HG03135 (cell line): ENCODE results near the gene INPP5D.
"Not testable (repeated sequence)": the region's sequence is repeated elsewhere in the genome, so short reads cannot be mapped to it uniquely, and the experiment has no call there.

Experiments
- ATAC-seq: cut with Tn5 transposase; IDR thresholded peaks from one replicate; pipeline ENCODE4 v1.9.1; 2021; ENCODE audit warnings: mild to moderate bottlenecking, moderate library complexity; ENCODE audit not compliant: unreplicated experiment

The INPP5D gene

GRCh38 chr2:233164967-233165366 is 104.8 kb downstream of the INPP5D start:
- no peak for ATAC-seq

- ATAC-seq: no peak
Observed at GRCh38 chr2:233165543-233165894, 105.4 kb downstream of the INPP5D start.

GRCh38 chr2:233165895-233166661 is 105.9 kb downstream of the INPP5D start:
- no peak for ATAC-seq

- ATAC-seq: no peak
Observed at GRCh38 chr2:233168445-233168844, 108.3 kb downstream of the INPP5D start.

- no peak for ATAC-seq
Observed at GRCh38 chr2:233168919-233169318, 108.8 kb downstream of the INPP5D start.

- no peak for ATAC-seq
Observed at GRCh38 chr2:233171344-233171743, 111.2 kb downstream of the INPP5D start.

- ATAC-seq: no peak
Observed at GRCh38 chr2:233173115-233173514, 113.0 kb downstream of the INPP5D start.

- ATAC-seq: no peak
Observed at GRCh38 chr2:233174137-233174536, 114.0 kb downstream of the INPP5D start.

GRCh38 chr2:233178994-233179847 is 119.1 kb downstream of the INPP5D start:
- no peak for ATAC-seq

- ATAC-seq: no peak
Observed at GRCh38 chr2:233179848-233180366, 119.8 kb downstream of the INPP5D start.

GRCh38 chr2:233183869-233184418 is 123.8 kb downstream of the INPP5D start:
- no peak for ATAC-seq

GRCh38 chr2:233184669-233185068 is 124.5 kb downstream of the INPP5D start:
- ATAC-seq: no peak

GRCh38 chr2:233185330-233185729 is 125.2 kb downstream of the INPP5D start:
- ATAC-seq: no peak

GRCh38 chr2:233185963-233186362 is 125.8 kb downstream of the INPP5D start:
- no peak for ATAC-seq

- no peak for ATAC-seq
Observed at GRCh38 chr2:233186851-233187250, 126.7 kb downstream of the INPP5D start.

- ATAC-seq: no peak
Observed at GRCh38 chr2:233189025-233189424, 128.9 kb downstream of the INPP5D start.

- ATAC-seq: not testable (repeated sequence)
Observed at GRCh38 chr2:233191016-233191415, 130.9 kb downstream of the INPP5D start.

GRCh38 chr2:233193738-233194137 is 133.6 kb downstream of the INPP5D start:
- ATAC-seq: no peak

GRCh38 chr2:233195027-233195426 is 134.9 kb downstream of the INPP5D start:
- ATAC-seq: no peak

GRCh38 chr2:233197022-233197421 is 136.9 kb downstream of the INPP5D start:
- ATAC-seq: no peak

GRCh38 chr2:233198026-233198425 is 137.9 kb downstream of the INPP5D start:
- no peak for ATAC-seq

- no peak for ATAC-seq
Observed at GRCh38 chr2:233199870-233200269, 139.7 kb downstream of the INPP5D start.
